ENCODE measurements around the gene TOLLIP.

Gene TOLLIP

DNA sequence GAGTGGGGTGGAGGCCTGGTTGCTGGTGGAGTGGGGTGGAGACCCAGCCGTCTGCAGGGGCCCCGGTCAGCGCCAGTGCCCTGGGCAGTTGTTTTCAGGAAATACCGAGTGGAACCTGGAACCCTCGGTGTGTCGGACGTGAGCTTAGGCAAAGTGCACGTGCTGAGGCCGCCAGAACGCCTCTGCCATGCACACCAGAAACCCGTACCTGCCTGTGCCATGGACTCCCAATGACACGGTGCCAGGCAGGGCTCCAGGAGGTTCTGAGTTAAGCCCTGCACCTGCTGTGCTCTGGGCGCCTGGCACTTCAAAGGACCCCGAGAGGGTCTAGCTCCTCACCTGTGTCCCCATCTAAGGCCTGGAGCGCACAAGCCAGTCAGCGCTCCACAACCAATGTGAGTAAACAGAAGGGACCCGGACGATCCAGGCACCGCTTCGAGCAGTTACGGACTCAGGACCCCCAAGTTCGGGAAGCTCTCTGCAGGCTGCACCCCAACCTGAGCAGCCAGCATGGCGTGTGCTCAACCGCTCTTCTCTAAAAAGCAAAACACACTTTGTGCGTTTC, 12.3 kb downstream of the TOLLIP start:
- no peak for DNase-seq

DNA sequence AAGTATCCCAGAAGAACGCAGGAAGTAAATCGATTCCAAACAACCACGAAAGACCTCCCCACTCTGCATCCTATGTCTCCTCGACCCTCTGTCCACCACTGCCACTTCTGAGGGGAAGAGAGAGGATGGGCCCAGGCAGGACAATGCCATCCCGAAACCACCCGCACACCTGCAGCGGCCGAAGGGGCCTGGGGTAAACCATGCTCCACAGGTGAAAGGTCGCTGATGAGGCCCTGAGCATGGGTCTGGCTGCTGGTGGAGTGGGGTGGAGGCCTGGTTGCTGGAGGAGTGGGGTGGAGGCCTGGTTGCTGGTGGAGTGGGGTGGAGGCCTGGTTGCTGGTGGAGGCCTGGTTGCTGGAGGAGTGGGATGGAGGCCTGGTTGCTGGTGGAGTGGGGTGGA, 13.1 kb downstream of the TOLLIP start:
- no peak for DNase-seq

- no peak for DNase-seq
These were observed 13.8 kb downstream of the TOLLIP start for GRCh38 chr11:1295591-1295990.

- no peak for DNase-seq
These were observed 14.3 kb downstream of the TOLLIP start for GRCh38 chr11:1295086-1295485.

DNA sequence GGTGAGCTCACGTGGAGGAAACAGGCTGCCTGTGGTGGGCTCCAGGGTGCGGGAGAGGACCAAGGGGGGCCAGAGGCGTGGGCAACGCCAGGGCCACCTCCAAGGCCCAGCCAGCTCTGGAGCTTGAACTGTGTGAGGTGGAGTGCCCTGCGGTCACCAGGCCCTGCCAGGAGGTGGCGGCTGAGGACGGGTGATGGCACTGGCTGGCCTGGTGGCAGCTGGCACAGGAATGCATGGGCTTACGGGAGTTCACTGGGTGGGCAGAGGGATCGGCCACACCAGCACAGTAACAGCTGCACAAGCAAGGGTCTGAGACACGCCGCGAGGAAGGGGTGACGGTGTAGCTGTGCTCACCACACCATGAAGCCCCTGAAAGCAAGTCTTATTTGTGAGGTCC, 15.8 kb downstream of the TOLLIP start:
- DNase-seq, result no peak

GRCh38 chr11:1292644-1293618, 16.5 kb downstream of the TOLLIP start:
- DNase-seq, result no peak

DNA sequence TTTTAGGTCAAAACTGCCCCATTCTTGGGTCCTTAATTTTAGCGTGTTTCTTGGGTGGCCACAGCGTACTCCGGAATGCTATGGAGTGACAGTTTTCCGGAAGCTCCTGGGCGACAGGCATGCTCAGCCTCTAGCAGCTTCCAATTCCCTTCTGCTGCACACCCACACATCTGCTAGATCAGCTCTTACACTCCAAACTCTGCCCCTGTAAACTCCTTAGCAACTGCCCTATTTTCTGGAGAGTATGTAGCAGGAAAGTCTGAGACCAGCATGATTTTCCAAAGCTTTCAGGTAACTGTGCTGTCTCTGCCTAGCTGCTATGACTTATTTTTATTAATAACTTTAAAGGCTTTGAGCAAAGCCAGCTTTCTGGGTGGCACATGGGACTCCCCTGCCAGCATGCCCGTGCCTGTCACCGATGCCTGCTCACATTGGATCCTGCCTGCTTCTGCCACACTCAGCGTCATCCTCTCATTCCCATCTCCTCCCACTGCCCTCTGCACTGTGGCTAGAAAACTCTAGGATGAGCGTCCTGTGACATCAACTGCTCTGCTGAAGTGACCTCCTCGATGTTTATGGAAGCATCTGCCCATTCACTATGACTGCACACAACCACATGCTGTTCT, 17.3 kb downstream of the TOLLIP start:
- no peak for DNase-seq

GRCh38 chr11:1291295-1292017, 18.0 kb downstream of the TOLLIP start:
- no peak for DNase-seq

GRCh38 chr11:1290052-1291040, 19.1 kb downstream of the TOLLIP start:
- no peak for DNase-seq

- DNase-seq, result no peak
These were observed 20.1 kb downstream of the TOLLIP start for GRCh38 chr11:1289211-1289935.

DNA sequence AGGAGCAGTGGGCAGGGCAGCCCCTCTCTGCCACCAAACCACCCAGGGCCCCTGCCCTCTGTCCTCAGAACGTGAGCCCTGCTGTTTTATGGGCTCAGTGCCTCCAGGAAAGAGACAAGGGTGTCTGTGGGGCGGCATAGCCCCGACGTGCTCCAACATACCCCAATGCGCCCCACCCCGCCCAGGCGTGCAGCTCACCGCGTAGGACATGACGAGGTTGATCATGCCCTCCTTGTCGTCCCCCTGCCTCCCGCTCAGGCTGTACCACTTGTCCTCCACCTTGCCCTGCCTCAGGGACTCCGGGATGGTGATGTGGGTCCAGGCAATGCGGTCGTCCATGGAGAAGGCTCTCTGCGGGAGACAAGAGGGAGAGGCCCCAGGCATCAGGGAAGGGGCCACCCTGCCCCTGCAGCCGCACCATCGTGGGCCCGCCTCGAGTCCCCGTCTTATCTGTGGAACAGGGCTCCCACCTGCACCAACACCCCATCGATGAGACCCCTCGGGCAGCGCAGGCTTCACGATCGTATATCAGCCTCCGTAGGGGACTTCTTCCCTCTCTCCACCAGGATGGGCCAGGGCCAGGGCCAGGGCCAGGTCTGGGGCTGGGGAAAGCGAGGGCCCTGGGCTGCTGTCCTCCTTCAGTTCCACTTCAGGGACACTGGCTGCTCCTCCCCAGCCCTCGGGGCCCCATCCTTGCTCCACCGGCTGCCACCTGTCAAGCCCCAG, 20.8 kb downstream of the TOLLIP start:
- no peak for DNase-seq

- DNase-seq, result no peak
These were observed 21.5 kb downstream of the TOLLIP start for GRCh38 chr11:1287928-1288327.

DNA sequence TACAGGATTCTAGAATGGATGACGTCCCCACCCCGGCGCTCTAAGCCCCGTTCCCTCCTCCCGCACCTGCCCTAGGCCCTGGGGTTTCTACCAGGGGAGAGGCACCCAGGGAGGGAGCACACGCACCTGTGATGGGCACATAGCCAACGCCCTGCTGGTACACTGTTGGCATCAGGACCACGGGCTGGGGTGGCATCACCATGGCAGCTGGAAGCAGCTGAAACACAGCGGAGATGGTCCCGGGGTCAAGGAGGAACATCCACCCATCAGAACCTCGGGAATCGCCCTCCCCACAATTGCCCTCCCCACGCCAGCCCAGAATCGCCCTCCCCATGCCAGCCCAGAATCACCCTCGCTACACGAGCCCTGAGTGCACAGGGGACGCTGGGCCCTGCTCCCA, 23.6 kb downstream of the TOLLIP start:
- DNase-seq, result no peak

- no peak for DNase-seq
These were observed 24.1 kb downstream of the TOLLIP start for GRCh38 chr11:1285316-1285744.

GRCh38 chr11:1283906-1284305, 25.5 kb downstream of the TOLLIP start:
- DNase-seq, result no peak

- no peak for DNase-seq
These were observed 26.3 kb downstream of the TOLLIP start for GRCh38 chr11:1283091-1283511.

DNA sequence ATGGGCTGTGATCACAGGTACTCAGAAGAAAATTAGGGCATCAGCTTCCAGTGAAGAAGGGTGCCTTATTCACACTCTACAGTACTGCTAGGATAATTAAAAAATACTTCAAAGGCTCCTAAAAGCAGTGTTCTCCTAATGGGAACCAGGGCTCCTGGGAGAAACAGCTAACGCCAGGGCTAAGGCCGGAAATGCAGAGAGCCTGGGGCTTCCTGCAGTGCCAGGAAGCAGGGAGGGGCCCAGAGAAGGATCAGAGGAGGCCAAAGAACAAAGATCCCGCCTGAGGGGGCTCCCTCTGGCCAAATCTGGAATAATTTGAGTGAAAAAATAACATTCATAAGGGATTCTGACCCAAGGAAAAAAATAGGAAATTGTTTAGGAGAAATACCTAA, 27.5 kb downstream of the TOLLIP start:
- no peak for DNase-seq

DNA sequence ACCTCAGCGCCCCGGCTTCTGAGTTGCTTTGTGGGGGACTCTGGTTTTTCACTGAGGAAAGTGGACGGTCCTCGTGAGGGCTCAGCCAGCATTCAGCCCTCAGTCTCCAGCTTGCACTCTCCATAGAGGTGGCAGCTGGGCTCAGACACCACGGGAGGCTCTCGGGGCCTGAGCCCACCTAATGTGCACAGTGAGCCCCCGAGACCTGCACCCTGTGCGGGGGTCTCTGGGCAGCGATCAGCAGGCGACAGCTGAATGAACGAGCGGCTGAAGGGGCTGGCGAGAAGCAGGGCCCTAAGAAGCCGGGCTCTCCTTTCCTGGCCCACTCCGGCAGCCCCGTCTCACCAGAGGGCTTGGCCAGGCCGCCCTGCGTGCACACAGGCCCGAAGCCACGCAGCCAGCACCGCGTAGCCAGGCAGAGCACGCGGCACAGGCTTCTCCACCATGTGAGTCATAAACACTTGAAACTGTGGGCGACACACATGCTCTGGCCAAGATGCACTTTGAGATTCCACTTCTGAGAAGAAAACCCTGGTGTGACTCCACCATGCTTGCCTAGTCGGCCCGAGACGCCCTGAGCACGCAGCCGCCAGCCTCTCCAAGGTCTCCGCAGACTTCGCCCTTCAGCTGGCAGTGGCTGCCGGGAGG, 28.0 kb downstream of the TOLLIP start:
- DNase-seq, result no peak

- DNase-seq, result no peak
These were observed 29.1 kb downstream of the TOLLIP start for GRCh38 chr11:1280116-1281035.
